HepG2 (cell line): ENCODE data around the gene QRFPR. TPM values are rescaled to one million over a fixed set of nuclear protein-coding genes. Genes with fewer than 3 reads are reported as not detected.

ENCODE experiments used
- ATAC-seq: fragments of 200-7000 bp; cut with Tn5 transposase; 3 replicates; pipeline ENCODE4 v1.9.1; 2020; ENCODE audit warnings: mild to moderate bottlenecking, moderate library complexity
- BruUV-seq: library from RNA; stranded (reverse); fragments of 400-500 nt; replicated peaks from 2 replicates; lab custom pipeline; 2021; lab: Mats Ljungman, UMichigan
- CTCF ChIA-PET: fragments of 300-600 bp; formaldehyde crosslinking; extraction: SDS; loops from one replicate; lab custom pipeline; 2021; ENCODE audit warnings: low total read pairs, inconsistent platforms, low intra/inter-chr PET ratio; lab: Yijun Ruan, JAX
- POLR2A ChIA-PET: fragments of 350-600 bp; sonication (Branson Sonifier 250); formaldehyde crosslinking; loops from one replicate; lab custom pipeline; 2020; ENCODE audit warnings: antibody characterized with exemption, inconsistent platforms; lab: Yijun Ruan, JAX
- DNase-seq: peaks from one replicate; pipeline ENCODE4 v3.0.0-alpha.2; 2015; ENCODE audit warnings: low spot score
- FAIRE-seq: peaks from 3 replicates; lab custom pipeline; 2011; peaks lifted over from hg19 to GRCh38; lab: Jason Lieb, UNC
- H2AFZ ChIP-seq: one replicate; pipeline ENCODE4 v1.6.1; 2011; ENCODE audit warnings: low read length, inconsistent platforms
- H3K27ac ChIP-seq: fragments of 300-600 bp; 3 replicates; pipeline ENCODE4 v1.8.0; 2011; ENCODE audit warnings: mixed run types, mild to moderate bottlenecking, mixed read lengths, low read length, inconsistent platforms; ENCODE audit not compliant: insufficient read depth; ENCODE audit errors: extremely low read length
- H3K27me3 ChIP-seq, 2 experiments: fragments of 200-600 bp in 1 of 2; 2 replicates in 1 of 2; 3 replicates in 1 of 2; pipeline versions ENCODE4 v1.6.0 to v1.8.0; 2011; ENCODE audit warnings: low read length in 2 of 2, mild to moderate bottlenecking in 2 of 2, moderate library complexity in 2 of 2, inconsistent platforms in 1 of 2; ENCODE audit not compliant: insufficient read depth in 2 of 2, control insufficient read depth in 1 of 2
- H3K36me3 ChIP-seq, 2 experiments: fragments of 200-600 bp in 1 of 2; replicated peaks in 1 of 2; 2 replicates in 1 of 2; 3 replicates in 1 of 2; pipeline versions ENCODE4 v1.5.1 to v1.8.0; 2011; ENCODE audit warnings: low read length in 2 of 2, inconsistent platforms in 1 of 2; ENCODE audit not compliant: insufficient read depth in 2 of 2, control insufficient read depth in 1 of 2
- H3K4me1 ChIP-seq: 2 replicates; pipeline ENCODE4 v1.5.1; 2012; ENCODE audit warnings: low read length, inconsistent platforms; ENCODE audit not compliant: insufficient read depth
- H3K4me2 ChIP-seq: 2 replicates; pipeline ENCODE4 v1.6.0; 2011; ENCODE audit warnings: low read depth, low read length, inconsistent platforms
- H3K4me3 ChIP-seq, 3 experiments: fragments of 200-600 bp in 1 of 3; sonication (generic), shearing (Covaris generic) in 1 of 3; replicated peaks in 1 of 3; 2 replicates each; pipeline ENCODE4 v1.5.1; 2011 to 2016; ENCODE audit warnings: low read length in 3 of 3, inconsistent platforms in 2 of 3, low read depth in 2 of 3, mild to moderate bottlenecking in 2 of 3, control low read depth in 1 of 3, mixed read lengths in 1 of 3; ENCODE audit not compliant: insufficient read depth in 1 of 3
- H3K79me2 ChIP-seq: one replicate; pipeline ENCODE4 v1.6.1; 2011; ENCODE audit warnings: low read length, inconsistent platforms; ENCODE audit not compliant: insufficient read depth
- H3K9ac ChIP-seq: 2 replicates; pipeline ENCODE4 v1.6.0; 2011; ENCODE audit warnings: mild to moderate bottlenecking, low read depth, low read length, inconsistent platforms; ENCODE audit not compliant: insufficient read depth
- H3K9me3 ChIP-seq: 2 replicates; pipeline ENCODE4 v1.5.1; 2012; ENCODE audit warnings: mild to moderate bottlenecking, low read length
- H4K20me1 ChIP-seq: 2 replicates; pipeline ENCODE4 v1.6.0; 2011; ENCODE audit warnings: inconsistent platforms, mild to moderate bottlenecking, low read length, moderate library complexity; ENCODE audit not compliant: insufficient read depth
- GABPA ChIP-seq, 2 experiments: IDR thresholded peaks; 2 replicates each; pipeline ENCODE4 v1.6.1; 2011 to 2016; ENCODE audit warnings: low read depth in 2 of 2, low read length in 1 of 2, missing biosample characterization in 1 of 2, missing genetic modification characterization in 1 of 2
- HMGA1 ChIP-seq: sonication (generic); formaldehyde crosslinking; conservative IDR thresholded peaks from 2 replicates; pipeline ENCODE4 v1.4.0; 2020; ENCODE audit warnings: missing genetic modification reagents
- KAT2B ChIP-seq: fragments of 150-350 bp; IDR thresholded peaks from 2 replicates; pipeline ENCODE4 v1.6.1; 2014; ENCODE audit warnings: low read depth, low read length, borderline replicate concordance
- MIXL1 ChIP-seq: IDR thresholded peaks from 2 replicates; pipeline ENCODE4 v1.6.1; 2016
- SIX4 ChIP-seq: sonication (generic); formaldehyde crosslinking; IDR thresholded peaks from 2 replicates; pipeline ENCODE4 v1.4.0; 2020; ENCODE audit warnings: missing genetic modification reagents
- TMF1 ChIP-seq: sonication (generic); formaldehyde crosslinking; IDR thresholded peaks from 2 replicates; pipeline ENCODE4 v1.8.1; 2022; ENCODE audit warnings: low read depth, missing genetic modification reagents
- ZNF12 ChIP-seq: sonication (generic); formaldehyde crosslinking; IDR thresholded peaks from 2 replicates; pipeline ENCODE4 v1.5.0; 2020; ENCODE audit warnings: missing genetic modification reagents
- ZNF136 ChIP-seq: sonication (generic); formaldehyde crosslinking; IDR thresholded peaks from 2 replicates; pipeline ENCODE4 v1.8.1; 2022; ENCODE audit warnings: low read depth, mild to moderate bottlenecking, moderate library complexity, missing genetic modification reagents
- ZNF253 ChIP-seq: sonication (generic); formaldehyde crosslinking; IDR thresholded peaks from 2 replicates; pipeline ENCODE4 v1.8.0; 2022; ENCODE audit warnings: mild to moderate bottlenecking, missing genetic modification reagents, borderline replicate concordance
- ZNF274 ChIP-seq: sonication (generic); formaldehyde crosslinking; IDR thresholded peaks from 2 replicates; pipeline ENCODE4 v1.5.1; 2020; ENCODE audit warnings: mild to moderate bottlenecking, missing genetic modification reagents
- ZNF337 ChIP-seq: sonication (generic); formaldehyde crosslinking; IDR thresholded peaks from 2 replicates; pipeline ENCODE4 v1.5.1; 2020; ENCODE audit warnings: missing genetic modification reagents, low read depth, mild to moderate bottlenecking, borderline replicate concordance
- ZNF430 ChIP-seq: sonication (generic); formaldehyde crosslinking; IDR thresholded peaks from 2 replicates; pipeline ENCODE4 v1.9.0; 2021; ENCODE audit warnings: mild to moderate bottlenecking, missing genetic modification reagents
- ZNF629 ChIP-seq: sonication (generic); formaldehyde crosslinking; conservative IDR thresholded peaks from 2 replicates; pipeline ENCODE4 v1.5.0; 2020; ENCODE audit warnings: missing genetic modification reagents
- ZNF841 ChIP-seq: sonication (generic); formaldehyde crosslinking; IDR thresholded peaks from 2 replicates; pipeline ENCODE4 v1.8.1; 2023; ENCODE audit warnings: missing genetic modification reagents, borderline replicate concordance
- ZXDC ChIP-seq: sonication (generic); formaldehyde crosslinking; IDR thresholded peaks from 2 replicates; pipeline ENCODE4 v1.5.0; 2020; ENCODE audit warnings: mild to moderate bottlenecking, missing genetic modification reagents
- WGBS: methylation state at CpG from one replicate; pipeline ENCODE4 v1.1.6; 2017; ENCODE audit warnings: low lambda C conversion rate; 5-methylcytosine and 5-hydroxymethylcytosine counted together
- in situ Hi-C: cut with HindIII; loops from 2 replicates; pipeline ENCODE4 v1.10.0; 2017; ENCODE audit warnings: low pct_unique_long_range_greater_than_20kb; ENCODE audit not compliant: extremely low pct_ligation_motif_present
- intact Hi-C: fragments of 100-400 bp; cut with micrococcal nuclease; formaldehyde crosslinking; loops from one replicate; pipeline ENCODE4 v1.10.0; 2022; ENCODE audit not compliant: unreplicated experiment
- polyA plus RNA-seq, 8 experiments: library from polyadenylated mRNA; depleted of rRNA in 3 of 8; stranded (reverse) in 7 of 8; unstranded in 1 of 8; fragments of >200 nt; fragmentation: Illumina TruSeq in 4 of 8; extraction: Trizol in 4 of 8; gene quantifications; 2 replicates each; pipeline versions ENCODE4 v1.2.1 to v1.2.3, GENCODE V29; 2011 to 2016; ENCODE audit warnings: low read depth in 4 of 8, missing spikeins in 1 of 8, mixed read lengths in 1 of 8; ENCODE audit not compliant: insufficient read depth in 1 of 8
- total RNA-seq, 5 experiments: library from RNA; depleted of rRNA; stranded (reverse); fragments of >200 nt; fragmentation: Illumina TruSeq; extraction: Trizol; gene quantifications; 2 replicates each; pipeline ENCODE4 v1.2.3, GENCODE V29; 2016; ENCODE audit warnings: low read depth in 1 of 5
- TF ChIP-seq, protein P1 (sequence below): sonication (generic); IDR thresholded peaks from 2 replicates; pipeline ENCODE4 v1.6.1; 2016; ENCODE audit warnings: low read depth, borderline replicate concordance
- TF ChIP-seq, protein P2 (sequence below): sonication (generic); formaldehyde crosslinking; IDR thresholded peaks from 2 replicates; pipeline ENCODE4 v1.5.0; 2020; ENCODE audit warnings: missing genetic modification reagents, mild to moderate bottlenecking, borderline replicate concordance
- TF ChIP-seq, protein P3 (sequence below): sonication (generic); formaldehyde crosslinking; IDR thresholded peaks from 2 replicates; pipeline ENCODE4 v1.5.0; 2020; ENCODE audit warnings: missing genetic modification reagents
- TF ChIP-seq, protein P4 (sequence below): sonication (generic); formaldehyde crosslinking; conservative IDR thresholded peaks from 2 replicates; pipeline ENCODE4 v1.5.0; 2020; ENCODE audit warnings: missing genetic modification reagents

The QRFPR gene
- total and polyA plus RNA-seq, 2 of the 13 experiments (the other 11 are each of a cell fraction or from before 2014, with no cell fraction given) = not detected

DNA sequence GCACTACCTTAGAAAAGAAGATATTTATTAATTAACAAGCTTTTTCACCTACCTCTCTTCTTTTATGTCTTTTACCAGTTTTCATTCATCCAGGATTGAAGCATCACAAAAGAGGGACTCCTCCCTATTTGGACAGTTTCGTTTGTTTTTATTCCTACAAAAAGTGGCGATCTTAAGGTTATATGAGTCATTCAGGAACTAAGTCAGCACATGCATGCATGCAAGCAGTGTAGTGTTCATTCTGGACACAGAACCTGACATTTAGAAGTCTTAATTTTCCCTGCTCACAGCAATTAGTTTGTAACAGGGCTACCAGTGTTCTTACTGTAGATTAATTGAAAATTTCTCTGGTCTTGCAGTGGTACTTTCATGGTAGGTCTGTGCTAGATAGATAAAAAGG lies 47.9 kb upstream of the QRFPR start:
- WGBS = 0% methylated on average over 2 of the region's 2 CpGs
- H3K36me3 ChIP-seq = no peaks in the 10 kb centered on the region
- no peaks in the 10 kb centered on the region for H3K27me3 ChIP-seq
- CTCF ChIA-PET = no interaction called here
- no peaks in the 10 kb centered on the region for H3K4me1 ChIP-seq
- no peak for TF ChIP-seq ZNF629 (CRISPR knock-in tag)
- no peak for TF ChIP-seq ZNF841 (CRISPR knock-in tag)
- TF ChIP-seq, protein P1, sequence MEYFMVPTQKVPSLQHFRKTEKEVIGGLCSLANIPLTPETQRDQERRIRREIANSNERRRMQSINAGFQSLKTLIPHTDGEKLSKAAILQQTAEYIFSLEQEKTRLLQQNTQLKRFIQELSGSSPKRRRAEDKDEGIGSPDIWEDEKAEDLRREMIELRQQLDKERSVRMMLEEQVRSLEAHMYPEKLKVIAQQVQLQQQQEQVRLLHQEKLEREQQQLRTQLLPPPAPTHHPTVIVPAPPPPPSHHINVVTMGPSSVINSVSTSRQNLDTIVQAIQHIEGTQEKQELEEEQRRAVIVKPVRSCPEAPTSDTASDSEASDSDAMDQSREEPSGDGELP = no peak
- TF ChIP-seq, protein P2, sequence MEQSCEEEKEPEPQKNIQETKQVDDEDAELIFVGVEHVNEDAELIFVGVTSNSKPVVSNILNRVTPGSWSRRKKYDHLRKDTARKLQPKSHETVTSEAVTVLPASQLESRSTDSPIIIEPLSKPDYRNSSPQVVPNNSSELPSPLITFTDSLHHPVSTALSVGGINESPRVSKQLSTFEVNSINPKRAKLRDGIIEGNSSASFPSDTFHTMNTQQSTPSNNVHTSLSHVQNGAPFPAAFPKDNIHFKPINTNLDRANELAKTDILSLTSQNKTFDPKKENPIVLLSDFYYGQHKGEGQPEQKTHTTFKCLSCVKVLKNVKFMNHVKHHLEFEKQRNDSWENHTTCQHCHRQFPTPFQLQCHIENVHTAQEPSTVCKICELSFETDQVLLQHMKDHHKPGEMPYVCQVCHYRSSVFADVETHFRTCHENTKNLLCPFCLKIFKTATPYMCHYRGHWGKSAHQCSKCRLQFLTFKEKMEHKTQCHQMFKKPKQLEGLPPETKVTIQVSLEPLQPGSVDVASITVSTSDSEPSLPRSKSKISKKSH (CRISPR knock-in tag) = no peak
- no peak for TF ChIP-seq ZNF253
- TF ChIP-seq ZXDC (CRISPR knock-in tag) = no peak
- no peak for TF ChIP-seq GABPA (IDR thresholded peaks at IDR 0.05; ENCODE audit: low read depth, low read length)
- no peak for TF ChIP-seq GABPA (CRISPR knock-in tag; IDR thresholded peaks at IDR 0.05; ENCODE audit: low read depth)
- no peak for TF ChIP-seq ZNF136 (CRISPR knock-in tag)
- no peak for TF ChIP-seq ZNF337 (CRISPR knock-in tag)
- no peak for TF ChIP-seq ZNF430
- TF ChIP-seq SIX4 (CRISPR knock-in tag) = no peak
- no peak for TF ChIP-seq ZNF12
- TF ChIP-seq MIXL1 (CRISPR knock-in tag) = no peak
- TF ChIP-seq TMF1 (CRISPR knock-in tag) = no peak
- TF ChIP-seq KAT2B = no peak
- TF ChIP-seq HMGA1 = no peak
- TF ChIP-seq, protein P3, sequence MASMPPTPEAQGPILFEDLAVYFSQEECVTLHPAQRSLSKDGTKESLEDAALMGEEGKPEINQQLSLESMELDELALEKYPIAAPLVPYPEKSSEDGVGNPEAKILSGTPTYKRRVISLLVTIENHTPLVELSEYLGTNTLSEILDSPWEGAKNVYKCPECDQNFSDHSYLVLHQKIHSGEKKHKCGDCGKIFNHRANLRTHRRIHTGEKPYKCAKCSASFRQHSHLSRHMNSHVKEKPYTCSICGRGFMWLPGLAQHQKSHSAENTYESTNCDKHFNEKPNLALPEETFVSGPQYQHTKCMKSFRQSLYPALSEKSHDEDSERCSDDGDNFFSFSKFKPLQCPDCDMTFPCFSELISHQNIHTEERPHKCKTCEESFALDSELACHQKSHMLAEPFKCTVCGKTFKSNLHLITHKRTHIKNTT = no peak
- TF ChIP-seq ZNF274 (CRISPR knock-in tag) = no peak
- TF ChIP-seq, protein P4, sequence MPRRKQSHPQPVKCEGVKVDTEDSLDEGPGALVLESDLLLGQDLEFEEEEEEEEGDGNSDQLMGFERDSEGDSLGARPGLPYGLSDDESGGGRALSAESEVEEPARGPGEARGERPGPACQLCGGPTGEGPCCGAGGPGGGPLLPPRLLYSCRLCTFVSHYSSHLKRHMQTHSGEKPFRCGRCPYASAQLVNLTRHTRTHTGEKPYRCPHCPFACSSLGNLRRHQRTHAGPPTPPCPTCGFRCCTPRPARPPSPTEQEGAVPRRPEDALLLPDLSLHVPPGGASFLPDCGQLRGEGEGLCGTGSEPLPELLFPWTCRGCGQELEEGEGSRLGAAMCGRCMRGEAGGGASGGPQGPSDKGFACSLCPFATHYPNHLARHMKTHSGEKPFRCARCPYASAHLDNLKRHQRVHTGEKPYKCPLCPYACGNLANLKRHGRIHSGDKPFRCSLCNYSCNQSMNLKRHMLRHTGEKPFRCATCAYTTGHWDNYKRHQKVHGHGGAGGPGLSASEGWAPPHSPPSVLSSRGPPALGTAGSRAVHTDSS (CRISPR knock-in tag) = no peak
- no peak overlapping the region for H3K4me2 ChIP-seq
- no peaks in the 10 kb centered on the region for H4K20me1 ChIP-seq
- H2AFZ ChIP-seq = no peak overlapping the region
- DNase-seq = no peak
- H3K4me3 ChIP-seq = no peak overlapping the region
- FAIRE-seq = no peak
- no peak overlapping the region for H3K9ac ChIP-seq
- H3K27ac ChIP-seq = no peak overlapping the region
- ATAC-seq = no peak
- POLR2A ChIA-PET = no interaction called here
- no TSS peak for BruUV-seq
- H3K9me3 ChIP-seq = no peaks in the 10 kb centered on the region
- no peaks in the 10 kb centered on the region for H3K79me2 ChIP-seq
- in situ Hi-C loops (no loop called here), intact Hi-C loops (no loop called here)
